ENCODE measurements around the gene RASGRF1.

DNA sequence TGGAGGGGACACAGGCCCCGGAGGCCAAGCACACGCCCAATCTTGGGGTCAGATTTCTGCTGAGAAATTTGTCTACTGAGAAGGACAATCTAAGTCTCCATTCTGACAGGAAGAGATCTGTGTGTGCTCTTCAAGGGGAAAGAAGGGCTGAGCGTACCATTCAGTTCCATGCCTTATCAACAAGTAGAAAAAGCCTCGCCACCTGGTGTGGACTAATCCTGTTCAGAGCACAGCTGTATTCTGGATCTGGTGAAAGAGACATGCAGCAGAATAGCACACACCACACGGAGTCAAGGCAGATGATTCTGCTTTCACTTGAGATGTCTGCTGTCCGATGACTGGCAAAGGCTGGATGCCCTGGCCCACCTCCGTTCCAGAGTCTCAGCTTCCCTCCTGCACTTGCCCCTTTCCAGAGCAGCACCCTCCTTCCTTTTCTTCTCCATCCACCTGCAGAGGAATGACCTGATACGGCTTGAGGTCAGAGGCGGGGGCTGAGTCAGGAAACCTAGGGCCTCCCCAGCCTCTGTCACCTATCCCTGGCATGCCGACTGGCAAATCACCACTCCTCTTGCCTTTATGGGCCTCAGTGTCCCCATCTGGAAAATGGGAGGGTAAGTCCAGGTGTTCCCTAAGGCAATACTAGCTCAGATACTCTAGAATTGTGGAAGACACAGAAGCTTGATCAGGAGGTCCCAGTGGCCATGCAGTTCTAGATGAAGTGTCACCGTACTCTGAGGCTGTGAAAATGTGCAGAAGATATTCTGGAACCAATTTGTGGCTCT, 108.9 kb downstream of the RASGRF1 start:
- TF ChIP-seq, protein P1, sequence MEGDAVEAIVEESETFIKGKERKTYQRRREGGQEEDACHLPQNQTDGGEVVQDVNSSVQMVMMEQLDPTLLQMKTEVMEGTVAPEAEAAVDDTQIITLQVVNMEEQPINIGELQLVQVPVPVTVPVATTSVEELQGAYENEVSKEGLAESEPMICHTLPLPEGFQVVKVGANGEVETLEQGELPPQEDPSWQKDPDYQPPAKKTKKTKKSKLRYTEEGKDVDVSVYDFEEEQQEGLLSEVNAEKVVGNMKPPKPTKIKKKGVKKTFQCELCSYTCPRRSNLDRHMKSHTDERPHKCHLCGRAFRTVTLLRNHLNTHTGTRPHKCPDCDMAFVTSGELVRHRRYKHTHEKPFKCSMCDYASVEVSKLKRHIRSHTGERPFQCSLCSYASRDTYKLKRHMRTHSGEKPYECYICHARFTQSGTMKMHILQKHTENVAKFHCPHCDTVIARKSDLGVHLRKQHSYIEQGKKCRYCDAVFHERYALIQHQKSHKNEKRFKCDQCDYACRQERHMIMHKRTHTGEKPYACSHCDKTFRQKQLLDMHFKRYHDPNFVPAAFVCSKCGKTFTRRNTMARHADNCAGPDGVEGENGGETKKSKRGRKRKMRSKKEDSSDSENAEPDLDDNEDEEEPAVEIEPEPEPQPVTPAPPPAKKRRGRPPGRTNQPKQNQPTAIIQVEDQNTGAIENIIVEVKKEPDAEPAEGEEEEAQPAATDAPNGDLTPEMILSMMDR (IDR thresholded peaks at IDR 0.05 in 4 of 5, conservative IDR thresholded peaks at IDR 0.05 in 1 of 5): no peak
- TF ChIP-seq POLR2A (IDR thresholded peaks at IDR 0.05): no peak
